Breast epithelium (tissue), 4 donors: ENCODE measurements around the gene GATB. TPM values are rescaled to one million over a fixed set of nuclear protein-coding genes. Genes with fewer than 3 reads are reported as not detected.

Source experiments
- DNase-seq, 2 donors: peaks; one replicate each; pipeline ENCODE4 v3.0.0-alpha.2; 2019; ENCODE audit warnings: low spot score in 2 of 2
- H3K27ac ChIP-seq, 2 donors: fragments of 200-600 bp; sonication (generic) in 1 of 2; one replicate each; pipeline ENCODE4 v1.5.1; 2016 to 2019; ENCODE audit warnings: mild to moderate bottlenecking in 1 of 2
- H3K27me3 ChIP-seq, 2 donors: fragments of 200-600 bp; sonication (generic) in 1 of 2; one replicate each; pipeline versions ENCODE4 v1.5.1 to v1.6.0; 2017 to 2019; ENCODE audit warnings: control low read depth in 1 of 2, mild to moderate bottlenecking in 1 of 2
- H3K36me3 ChIP-seq: fragments of 200-600 bp; one replicate; pipeline ENCODE4 v1.5.1; 2019
- H3K4me1 ChIP-seq, 2 donors: fragments of 200-600 bp; sonication (generic); one replicate each; pipeline ENCODE4 v1.5.1; 2016 to 2019; ENCODE audit warnings: control low read depth in 1 of 2
- H3K4me3 ChIP-seq, 3 donors: fragments of 200-600 bp; sonication (generic); 1 replicate in 2 of 3; 2 replicates in 1 of 3; pipeline ENCODE4 v1.5.1; 2016 to 2019; ENCODE audit warnings: mild to moderate bottlenecking in 3 of 3, moderate library complexity in 2 of 3
- H3K9me3 ChIP-seq, 2 donors: fragments of 200-600 bp; sonication (generic) in 1 of 2; one replicate each; pipeline ENCODE4 v1.5.1; 2016 to 2019; ENCODE audit warnings: control low read depth in 1 of 2
- CTCF ChIP-seq, 3 donors: fragments of 450-650 bp; IDR thresholded peaks; one replicate each; pipeline ENCODE4 v1.5.1; 2016 to 2017; ENCODE audit warnings: antibody characterized with exemption in 3 of 3, mild to moderate bottlenecking in 3 of 3, moderate library complexity in 3 of 3
- POLR2A ChIP-seq: fragments of 450-650 bp; IDR thresholded peaks from one replicate; pipeline ENCODE4 v1.6.1; 2016; ENCODE audit warnings: antibody characterized with exemption, mild to moderate bottlenecking, moderate library complexity
- POLR2AphosphoS5 ChIP-seq, 3 donors: sonication (generic); formaldehyde crosslinking; IDR thresholded peaks; one replicate each; pipeline ENCODE4 v1.6.1; 2017; ENCODE audit warnings: antibody characterized with exemption in 3 of 3
- intact Hi-C: fragments of 100-400 bp; cut with DNase I; formaldehyde crosslinking; loops from one replicate; pipeline ENCODE4 v1.15.1; 2023; ENCODE audit warnings: low total_unique reads
- total RNA-seq, 3 donors: library from RNA; depleted of rRNA; stranded (reverse); fragments of >200 nt; gene quantifications; one replicate each; pipeline ENCODE4 v1.1.0, GENCODE V29; 2016

The GATB gene
- total RNA-seq, 3 donors from 2014 or later: 12.8 to 26.6 (median 20.6) TPM

GRCh38 chr4:151657896-151658295 lies 102.9 kb downstream of the GATB start:
- H3K27ac ChIP-seq: no peak overlapping the region

GRCh38 chr4:151656058-151656457 lies 104.7 kb downstream of the GATB start:
- no peaks in the 10 kb centered on the region for H3K36me3 ChIP-seq
- intact Hi-C loops: no loop called here
- TF ChIP-seq POLR2A: no peak
- TF ChIP-seq CTCF (IDR thresholded peaks at IDR 0.05): no peak
- TF ChIP-seq POLR2AphosphoS5 (IDR thresholded peaks at IDR 0.05): no peak
- H3K27ac ChIP-seq: no peak overlapping the region
- H3K4me3 ChIP-seq: no peak overlapping the region
- H3K4me1 ChIP-seq: no peaks in the 10 kb centered on the region
- H3K9me3 ChIP-seq: no peaks in the 10 kb centered on the region
- DNase-seq: no peak
- H3K27me3 ChIP-seq: no peaks in the 10 kb centered on the region

More at GRCh38 chr4:151657896-151658295, 102.9 kb downstream of the GATB start:
- Histone ChIP-seq H3K4me1 (no peaks in the 10 kb centered on the region), H3K9me3 (no peaks in the 10 kb centered on the region), H3K27me3 (no peaks in the 10 kb centered on the region), H3K36me3 (no peaks in the 10 kb centered on the region), H3K4me3 (no peak overlapping the region)
- TF ChIP-seq POLR2A (no peak), POLR2AphosphoS5 (IDR thresholded peaks at IDR 0.05) (no peak), CTCF (IDR thresholded peaks at IDR 0.05) (no peak)
- intact Hi-C loops: no loop called here
- DNase-seq: no peak

- no peak for DNase-seq
- Histone ChIP-seq H3K4me3 (no peak overlapping the region), H3K27me3 (no peaks in the 10 kb centered on the region), H3K36me3 (no peaks in the 10 kb centered on the region), H3K9me3 (no peaks in the 10 kb centered on the region), H3K4me1 (no peaks in the 10 kb centered on the region), H3K27ac (peak overlapping the region in 1 of 2 donors; percentile 23)
- TF ChIP-seq POLR2A: no peak
- TF ChIP-seq CTCF (IDR thresholded peaks at IDR 0.05): no peak
- no peak for TF ChIP-seq POLR2AphosphoS5 (IDR thresholded peaks at IDR 0.05)
- intact Hi-C loops: no loop called here
Observed at GRCh38 chr4:151653548-151653918, 107.3 kb downstream of the GATB start.

GRCh38 chr4:151652841-151653547 lies 107.8 kb downstream of the GATB start:
- no peaks in the 10 kb centered on the region for H3K27me3 ChIP-seq
- H3K36me3 ChIP-seq: no peaks in the 10 kb centered on the region
- no peak for DNase-seq
- H3K27ac ChIP-seq: no peak overlapping the region
- TF ChIP-seq POLR2AphosphoS5 (IDR thresholded peaks at IDR 0.05): peak in 1 of 3 donors; percentile 59
- no peak for TF ChIP-seq POLR2A
- no peaks in the 10 kb centered on the region for H3K4me1 ChIP-seq
- H3K9me3 ChIP-seq: no peaks in the 10 kb centered on the region
- no peak overlapping the region for H3K4me3 ChIP-seq
- intact Hi-C loops: no loop called here

- TF ChIP-seq POLR2AphosphoS5 (IDR thresholded peaks at IDR 0.05) (no peak), POLR2A (no peak), CTCF (IDR thresholded peaks at IDR 0.05) (no peak)
- Histone ChIP-seq H3K4me1 (no peaks in the 10 kb centered on the region), H3K27ac (no peak overlapping the region), H3K9me3 (no peaks in the 10 kb centered on the region), H3K4me3 (no peak overlapping the region), H3K27me3 (no peaks in the 10 kb centered on the region), H3K36me3 (no peaks in the 10 kb centered on the region)
- intact Hi-C loops: no loop called here
- DNase-seq: no peak
Observed at GRCh38 chr4:151651496-151651895, 109.3 kb downstream of the GATB start.
